ENCODE results near the gene MUS81. TPM values are rescaled to one million over a fixed set of nuclear protein-coding genes. Genes with fewer than 3 reads are reported as not detected.

MUS81 gene
- polyA plus RNA-seq, 1 donor: 43.9 TPM

Other genes starting within 250 kb of the MUS81 start
- gene MAP3K11, start 246.2 kb upstream of the MUS81 start, polyA plus RNA-seq (ENCODE audit: insufficient read length): 30.1 TPM
- 18.0 TPM for gene PCNX3, start 244.7 kb upstream of the MUS81 start, polyA plus RNA-seq (ENCODE audit: insufficient read length)
- 34.0 TPM for gene SIPA1, start 222.3 kb upstream of the MUS81 start, polyA plus RNA-seq (ENCODE audit: insufficient read length)
- 42.1 TPM for gene RELA, start 197.5 kb upstream of the MUS81 start, polyA plus RNA-seq (ENCODE audit: insufficient read length)
- gene KAT5, start 148.2 kb upstream of the MUS81 start, polyA plus RNA-seq (ENCODE audit: insufficient read length): 38.0 TPM
- gene RNASEH2C, start 139.6 kb upstream of the MUS81 start, polyA plus RNA-seq (ENCODE audit: insufficient read length): 30.2 TPM
- gene AP5B1, start 79.5 kb upstream of the MUS81 start, polyA plus RNA-seq (ENCODE audit: insufficient read length): 1.5 TPM
- gene OVOL1, start 73.4 kb upstream of the MUS81 start, polyA plus RNA-seq (ENCODE audit: insufficient read length): not detected
- 1.8 TPM for gene SNX32, start 26.5 kb upstream of the MUS81 start, polyA plus RNA-seq (ENCODE audit: insufficient read length)
- gene CFL1, start 2.3 kb upstream of the MUS81 start, polyA plus RNA-seq (ENCODE audit: insufficient read length): 578 TPM
- 82.6 TPM for gene EFEMP2, start 12.4 kb downstream of the MUS81 start, polyA plus RNA-seq (ENCODE audit: insufficient read length)
- gene CTSW, start 19.4 kb downstream of the MUS81 start, polyA plus RNA-seq (ENCODE audit: insufficient read length): 1.3 TPM
- 55.8 TPM for gene FIBP, start 28.0 kb downstream of the MUS81 start, polyA plus RNA-seq (ENCODE audit: insufficient read length)
- gene CCDC85B, start 30.2 kb downstream of the MUS81 start, polyA plus RNA-seq (ENCODE audit: insufficient read length): 14.7 TPM
- not detected for gene FOSL1, start 40.0 kb downstream of the MUS81 start, polyA plus RNA-seq (ENCODE audit: insufficient read length)
- gene C11orf68, start 58.6 kb downstream of the MUS81 start, polyA plus RNA-seq (ENCODE audit: insufficient read length): 33.1 TPM
- 74.8 TPM for gene DRAP1, start 59.0 kb downstream of the MUS81 start, polyA plus RNA-seq (ENCODE audit: insufficient read length)
- 0.25 TPM for gene TSGA10IP, start 85.0 kb downstream of the MUS81 start, polyA plus RNA-seq (ENCODE audit: insufficient read length)
- 36.2 TPM for gene SART1, start 101.3 kb downstream of the MUS81 start, polyA plus RNA-seq (ENCODE audit: insufficient read length)
- 18.5 TPM for gene EIF1AD, start 141.7 kb downstream of the MUS81 start, polyA plus RNA-seq (ENCODE audit: insufficient read length)
- gene BANF1, start 142.1 kb downstream of the MUS81 start, polyA plus RNA-seq (ENCODE audit: insufficient read length): 218 TPM
- gene CST6, start 151.6 kb downstream of the MUS81 start, polyA plus RNA-seq (ENCODE audit: insufficient read length): not detected
- gene CATSPER1, start 166.0 kb downstream of the MUS81 start, polyA plus RNA-seq (ENCODE audit: insufficient read length): 0.27 TPM
- gene GAL3ST3, start 188.7 kb downstream of the MUS81 start, polyA plus RNA-seq (ENCODE audit: insufficient read length): 0.78 TPM
- gene SF3B2, start 191.9 kb downstream of the MUS81 start, polyA plus RNA-seq (ENCODE audit: insufficient read length): 121 TPM
- 28.3 TPM for gene PACS1, start 209.8 kb downstream of the MUS81 start, polyA plus RNA-seq (ENCODE audit: insufficient read length)